Smooth muscle cell (in vitro differentiated cells): ENCODE results near the gene GARIN5B. TPM values are rescaled to one million over a fixed set of nuclear protein-coding genes. Genes with fewer than 3 reads are reported as not detected.

Source experiments
- DNase-seq: peaks from one replicate; lab custom pipeline; 2025; ENCODE audit not compliant: unreplicated experiment; lab: John Stamatoyannopoulos, UW
- H2AFZ ChIP-seq: fragments of 200-600 bp; sonication (generic); 2 replicates; pipeline ENCODE4 v1.6.0; 2016; ENCODE audit warnings: antibody characterized with exemption, low read depth, mild to moderate bottlenecking
- H3F3A ChIP-seq: fragments of 200-600 bp; sonication (generic); 2 replicates; pipeline ENCODE4 v1.6.0; 2017; ENCODE audit warnings: antibody characterized with exemption, low read depth
- H3K27ac ChIP-seq: fragments of 200-600 bp; sonication (generic); 2 replicates; pipeline ENCODE4 v1.5.1; 2016; ENCODE audit warnings: low read depth, mild to moderate bottlenecking
- H3K27me3 ChIP-seq: fragments of 200-600 bp; sonication (generic); 2 replicates; pipeline ENCODE4 v1.6.1; 2016; ENCODE audit warnings: low read depth, mild to moderate bottlenecking
- H3K36me3 ChIP-seq: fragments of 200-600 bp; sonication (generic); 2 replicates; pipeline ENCODE4 v1.5.1; 2016; ENCODE audit warnings: low read depth
- H3K4me1 ChIP-seq: fragments of 200-600 bp; sonication (generic); 2 replicates; pipeline ENCODE4 v1.5.1; 2016; ENCODE audit warnings: low read depth
- H3K4me2 ChIP-seq: fragments of 200-600 bp; sonication (generic); 2 replicates; pipeline ENCODE4 v1.6.0; 2016; ENCODE audit warnings: mild to moderate bottlenecking
- H3K4me3 ChIP-seq: fragments of 200-600 bp; sonication (generic); 2 replicates; pipeline ENCODE4 v1.5.1; 2016; ENCODE audit warnings: mild to moderate bottlenecking
- H3K79me2 ChIP-seq: fragments of 200-600 bp; sonication (generic); 2 replicates; pipeline ENCODE4 v1.6.0; 2016; ENCODE audit warnings: low read depth, mild to moderate bottlenecking
- H3K9ac ChIP-seq: fragments of 200-600 bp; sonication (generic); 2 replicates; pipeline ENCODE4 v1.6.0; 2016; ENCODE audit warnings: low read depth
- H3K9me3 ChIP-seq: fragments of 200-600 bp; sonication (generic); replicated peaks from 2 replicates; pipeline ENCODE4 v1.5.1; 2016; ENCODE audit warnings: low read depth
- H4K20me1 ChIP-seq: fragments of 200-600 bp; sonication (generic); 2 replicates; pipeline ENCODE4 v1.6.0; 2016; ENCODE audit warnings: low read depth
- CTCF ChIP-seq: fragments of 200-600 bp; sonication (generic); IDR thresholded peaks from 2 replicates; pipeline ENCODE4 v1.5.1; 2017; ENCODE audit warnings: borderline replicate concordance, mild to moderate bottlenecking, antibody characterized with exemption; ENCODE audit not compliant: insufficient read depth, poor library complexity, severe bottlenecking
- WGBS: methylation state at CpG from one replicate; pipeline ENCODE4 v1.1.7; 2016; ENCODE audit warnings: low lambda C conversion rate; 5-methylcytosine and 5-hydroxymethylcytosine counted together
- polyA plus RNA-seq: library from polyadenylated mRNA; unstranded; fragments of >200 nt; fragmentation: Nextera tagmentation; extraction: Ambion mirVana; gene quantifications from 2 replicates; pipeline ENCODE4 v1.2.1, GENCODE V29; 2016
- total RNA-seq: library from RNA; depleted of rRNA; stranded (reverse); fragments of >200 nt; gene quantifications from 2 replicates; pipeline ENCODE4 v1.2.3, GENCODE V29; 2014

GARIN5B gene
- total and polyA plus RNA-seq, 2 experiments from 2014 or later = 0.07 TPM; not detected in 1

GRCh38 chr19:55353803-55354697 is 9.0 kb downstream of the GARIN5B start:
- H3K4me2 ChIP-seq = peak overlapping the region; percentile 91
- WGBS = 3% methylated on average over 43 of the region's 72 CpGs

GRCh38 chr19:55353356-55353802 is 9.7 kb downstream of the GARIN5B start:
- no peak for TF ChIP-seq CTCF
- Histone ChIP-seq H3K9me3 (no peaks in the 10 kb centered on the region), H3K27ac (no peak overlapping the region), H3K36me3 (no peaks in the 10 kb centered on the region), H3K79me2 (no peaks in the 10 kb centered on the region), H4K20me1 (no peaks in the 10 kb centered on the region), H3K9ac (no peak overlapping the region), H2AFZ (no peak overlapping the region), H3K4me1 (peaks cover under 1% of the 10 kb centered on the region), H3K4me2 (peak overlapping the region; percentile 91), H3F3A (no peaks in the 10 kb centered on the region), H3K27me3 (peaks cover 20% of the 10 kb centered on the region), H3K4me3 (peak overlapping the region; percentile 56)
- DNase-seq = no peak
- 19% methylated on average over 23 of the region's 24 CpGs for WGBS

More at GRCh38 chr19:55353803-55354697, 9.0 kb downstream of the GARIN5B start:
- Histone ChIP-seq H3K27me3 (peaks cover 20% of the 10 kb centered on the region), H3K79me2 (no peaks in the 10 kb centered on the region), H3K4me1 (no peaks in the 10 kb centered on the region), H3K36me3 (no peaks in the 10 kb centered on the region), H3K9ac (no peak overlapping the region), H3K27ac (no peak overlapping the region), H3K4me3 (peak overlapping the region; percentile 56), H4K20me1 (no peaks in the 10 kb centered on the region), H3K9me3 (no peaks in the 10 kb centered on the region), H3F3A (no peaks in the 10 kb centered on the region), H2AFZ (no peak overlapping the region)
- peak; percentile 71 for DNase-seq
- TF ChIP-seq CTCF = no peak

- 83% methylated on average over 25 of the region's 25 CpGs for WGBS
- Histone ChIP-seq H3K27me3 (peaks cover 20% of the 10 kb centered on the region), H3K4me2 (no peak overlapping the region), H3K4me3 (no peak overlapping the region), H3K9me3 (no peaks in the 10 kb centered on the region), H3K4me1 (peaks cover 5% of the 10 kb centered on the region), H3K9ac (no peak overlapping the region), H3K36me3 (no peaks in the 10 kb centered on the region), H3K79me2 (no peaks in the 10 kb centered on the region), H3F3A (no peaks in the 10 kb centered on the region), H2AFZ (no peak overlapping the region), H4K20me1 (no peaks in the 10 kb centered on the region), H3K27ac (no peak overlapping the region)
- no peak for DNase-seq
- no peak for TF ChIP-seq CTCF
Observed at GRCh38 chr19:55352549-55353145, 10.4 kb downstream of the GARIN5B start.
